Testis (tissue), 3 donors: Measurements from ENCODE around the gene PGA5. TPM values are rescaled to one million over a fixed set of nuclear protein-coding genes. Genes with fewer than 3 reads are reported as not detected.
A peak's percentile ranks its signal among the peaks of the same experiment; 100 is the strongest.

Experiments
- DNase-seq: peaks from one replicate; pipeline ENCODE4 v3.0.0-alpha.2; 2019
- H3K27ac ChIP-seq, 2 donors: fragments of 200-600 bp; sonication (generic); one replicate each; pipeline ENCODE4 v1.5.1; 2019
- H3K27me3 ChIP-seq: fragments of 200-600 bp; sonication (generic); one replicate; pipeline ENCODE4 v1.5.1; 2019
- H3K36me3 ChIP-seq: fragments of 200-600 bp; sonication (generic); one replicate; pipeline ENCODE4 v1.5.1; 2017; ENCODE audit warnings: low read depth; ENCODE audit errors: missing control alignments
- H3K4me1 ChIP-seq: fragments of 200-600 bp; sonication (generic); one replicate; pipeline ENCODE4 v1.5.1; 2019
- H3K4me3 ChIP-seq, 2 donors: fragments of 200-600 bp; sonication (generic); one replicate each; pipeline ENCODE4 v1.5.1; 2017 to 2019
- H3K9me3 ChIP-seq: fragments of 200-600 bp; sonication (generic); one replicate; pipeline ENCODE4 v1.5.1; 2017
- POLR2A ChIP-seq: fragments of 450-650 bp; IDR thresholded peaks from one replicate; pipeline ENCODE4 v1.6.1; 2017; ENCODE audit warnings: antibody characterized with exemption, mild to moderate bottlenecking, moderate library complexity
- WGBS, 2 donors: methylation state at CpG; one replicate each; pipeline ENCODE4 v1.1.5; 2018; 5-methylcytosine and 5-hydroxymethylcytosine counted together
- intact Hi-C: fragments of 100-400 bp; cut with DNase I; formaldehyde crosslinking; loops from one replicate; pipeline ENCODE4 v1.15.1; 2023; ENCODE audit warnings: low total_unique reads
- polyA plus RNA-seq: library from polyadenylated mRNA; stranded (reverse); fragments of 350-450 nt; fragmentation: Illumina TruSeq; extraction: RNeasy Lipid Tissue Mini Kit (QIAGEN cat#74804); gene quantifications from one replicate; pipeline ENCODE4 v1.2.3, GENCODE V29; 2014; ENCODE audit warnings: low read depth, low replicate concordance; ENCODE audit not compliant: insufficient read depth
- total RNA-seq, 2 donors: library from RNA; depleted of rRNA; stranded (reverse); fragments of >200 nt; gene quantifications; one replicate each; pipeline ENCODE4 v1.2.3, GENCODE V29; 2016
- TF ChIP-seq, protein P1 (sequence below), 3 experiments: fragments of 450-650 bp in 2 of 3; fragments of 200-600 bp in 1 of 3; sonication (generic) in 1 of 3; IDR thresholded peaks; one replicate each; pipeline ENCODE4 v1.5.1; 2016 to 2019; ENCODE audit warnings: antibody characterized with exemption in 3 of 3, mild to moderate bottlenecking in 2 of 3, moderate library complexity in 1 of 3

The PGA5 gene
- total and polyA plus RNA-seq, 3 donors from 2014 or later: 0.39 to 1.5 (median 0.43) TPM

DNA sequence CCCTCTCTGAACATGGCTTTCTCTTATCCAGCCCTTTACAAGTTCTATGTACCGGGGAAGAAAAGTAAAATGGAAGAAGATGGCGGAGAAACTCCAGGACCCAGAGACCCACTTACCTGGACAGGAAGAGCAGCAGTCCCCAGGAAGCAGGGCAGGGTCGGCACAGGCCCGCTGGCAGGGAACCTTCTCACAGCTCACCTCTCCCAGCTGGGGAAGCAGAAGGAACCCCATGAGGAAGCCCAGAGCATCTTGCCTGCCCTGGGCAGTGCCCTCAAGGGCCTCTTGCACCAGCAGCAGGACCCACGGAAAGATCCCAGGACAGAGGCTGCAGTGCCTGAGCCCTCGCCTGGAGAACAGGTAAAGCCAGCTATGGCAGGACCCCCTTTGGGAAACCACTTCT is 23.4 kb downstream of the PGA5 start:
- no peaks in the 10 kb centered on the region for H3K9me3 ChIP-seq
- H3K4me3 ChIP-seq: no peak overlapping the region
- WGBS, 2 donors: 93 to 97% methylated on average over 6 of the region's 6 CpGs
- DNase-seq: no peak
- no peaks in the 10 kb centered on the region for H3K4me1 ChIP-seq
- no peak for TF ChIP-seq POLR2A
- TF ChIP-seq, protein P1, sequence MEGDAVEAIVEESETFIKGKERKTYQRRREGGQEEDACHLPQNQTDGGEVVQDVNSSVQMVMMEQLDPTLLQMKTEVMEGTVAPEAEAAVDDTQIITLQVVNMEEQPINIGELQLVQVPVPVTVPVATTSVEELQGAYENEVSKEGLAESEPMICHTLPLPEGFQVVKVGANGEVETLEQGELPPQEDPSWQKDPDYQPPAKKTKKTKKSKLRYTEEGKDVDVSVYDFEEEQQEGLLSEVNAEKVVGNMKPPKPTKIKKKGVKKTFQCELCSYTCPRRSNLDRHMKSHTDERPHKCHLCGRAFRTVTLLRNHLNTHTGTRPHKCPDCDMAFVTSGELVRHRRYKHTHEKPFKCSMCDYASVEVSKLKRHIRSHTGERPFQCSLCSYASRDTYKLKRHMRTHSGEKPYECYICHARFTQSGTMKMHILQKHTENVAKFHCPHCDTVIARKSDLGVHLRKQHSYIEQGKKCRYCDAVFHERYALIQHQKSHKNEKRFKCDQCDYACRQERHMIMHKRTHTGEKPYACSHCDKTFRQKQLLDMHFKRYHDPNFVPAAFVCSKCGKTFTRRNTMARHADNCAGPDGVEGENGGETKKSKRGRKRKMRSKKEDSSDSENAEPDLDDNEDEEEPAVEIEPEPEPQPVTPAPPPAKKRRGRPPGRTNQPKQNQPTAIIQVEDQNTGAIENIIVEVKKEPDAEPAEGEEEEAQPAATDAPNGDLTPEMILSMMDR (IDR thresholded peaks at IDR 0.05): no peak
- no peaks in the 10 kb centered on the region for H3K27me3 ChIP-seq
- intact Hi-C loops: no loop called here
- H3K36me3 ChIP-seq: no peaks in the 10 kb centered on the region
- no peak overlapping the region for H3K27ac ChIP-seq

DNA sequence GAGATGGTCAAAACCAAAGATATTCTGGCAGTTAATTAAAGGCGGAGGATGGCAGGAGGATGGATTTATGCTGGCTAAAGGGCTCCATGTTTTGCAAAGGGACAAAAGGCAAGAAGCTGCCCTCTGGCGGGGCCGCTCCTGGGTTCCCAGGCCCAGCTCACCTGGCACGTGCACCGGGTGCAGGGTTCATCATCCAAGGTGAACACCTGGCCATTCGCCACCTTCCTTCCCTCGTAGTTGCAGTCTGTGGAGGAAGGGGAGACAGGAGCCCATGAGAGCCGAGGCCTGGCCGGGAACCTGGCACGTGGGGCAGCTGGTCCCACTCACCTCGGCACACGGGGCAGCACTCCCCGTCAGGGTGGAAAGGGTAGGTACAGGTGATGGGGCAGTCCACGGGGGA is 23.8 kb downstream of the PGA5 start:
- intact Hi-C loops: no loop called here
- H3K36me3 ChIP-seq: no peaks in the 10 kb centered on the region

DNA sequence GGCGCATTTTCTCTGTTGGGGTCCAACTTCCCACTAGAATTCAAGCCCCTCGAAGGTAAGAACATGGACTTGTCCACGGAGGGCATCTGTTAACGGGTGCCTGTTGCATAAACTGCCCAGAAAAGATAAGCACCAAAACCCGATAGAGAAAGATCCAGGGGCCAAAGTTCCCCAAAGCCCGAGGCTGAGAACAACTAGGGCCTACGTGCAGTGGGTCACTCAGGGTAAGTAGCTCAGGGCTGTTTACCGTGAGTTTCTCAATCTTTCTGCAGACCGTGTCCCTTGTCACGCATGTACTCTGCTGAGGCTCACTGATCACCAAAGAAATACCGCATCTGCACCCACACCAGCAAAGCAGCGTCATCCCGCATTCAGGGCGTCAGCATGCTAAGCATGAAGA is 24.4 kb downstream of the PGA5 start:
- H3K9me3 ChIP-seq: no peaks in the 10 kb centered on the region
- DNase-seq: no peak
- no peaks in the 10 kb centered on the region for H3K4me1 ChIP-seq
- TF ChIP-seq, protein P1 (IDR thresholded peaks at IDR 0.05): no peak
- TF ChIP-seq POLR2A: no peak
- H3K36me3 ChIP-seq: no peaks in the 10 kb centered on the region
- 94 to 97% methylated on average over 14 of the region's 14 CpGs for WGBS, 2 donors
- H3K27me3 ChIP-seq: no peaks in the 10 kb centered on the region
- no peak overlapping the region for H3K4me3 ChIP-seq
- H3K27ac ChIP-seq: no peak overlapping the region
- intact Hi-C loops: no loop called here

More for the DNA sequence above, 23.8 kb downstream of the PGA5 start:
- no peak overlapping the region for H3K4me3 ChIP-seq
- H3K27me3 ChIP-seq: no peaks in the 10 kb centered on the region
- WGBS, 2 donors: 90 to 91% methylated on average over 10 to 14 of the region's 14 CpGs
- no peaks in the 10 kb centered on the region for H3K4me1 ChIP-seq
- DNase-seq: no peak
- no peaks in the 10 kb centered on the region for H3K9me3 ChIP-seq
- no peak overlapping the region for H3K27ac ChIP-seq
- TF ChIP-seq, protein P1 (IDR thresholded peaks at IDR 0.05): no peak
- no peak for TF ChIP-seq POLR2A

DNA sequence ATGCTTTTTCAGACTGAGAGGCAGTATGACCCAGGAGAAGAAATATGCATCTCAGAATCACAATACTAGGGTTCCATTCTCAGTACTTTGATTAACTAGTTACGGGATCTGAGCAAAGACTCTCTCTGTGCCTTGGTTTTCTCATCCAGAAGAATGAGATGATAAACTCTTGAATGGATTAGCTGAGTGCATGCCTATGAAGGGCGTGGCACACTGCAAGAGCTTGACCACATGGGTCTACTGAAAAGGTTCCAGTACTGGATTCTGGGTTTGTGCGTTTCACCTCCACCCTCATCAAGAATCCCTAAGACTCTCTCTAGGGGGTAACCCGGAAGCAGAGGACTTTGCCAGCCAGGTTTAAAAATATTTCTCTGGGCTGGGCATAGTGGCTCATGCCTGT is 25.6 kb downstream of the PGA5 start:
- Histone ChIP-seq H3K27ac (no peak overlapping the region), H3K36me3 (no peaks in the 10 kb centered on the region), H3K4me3 (no peak overlapping the region), H3K9me3 (no peaks in the 10 kb centered on the region), H3K27me3 (no peaks in the 10 kb centered on the region), H3K4me1 (no peaks in the 10 kb centered on the region)
- WGBS, 2 donors: 90% methylated on average over 4 of the region's 4 CpGs
- TF ChIP-seq, protein P1 (IDR thresholded peaks at IDR 0.05): no peak
- no peak for TF ChIP-seq POLR2A
- no peak for DNase-seq
- intact Hi-C loops: no loop called here

DNA sequence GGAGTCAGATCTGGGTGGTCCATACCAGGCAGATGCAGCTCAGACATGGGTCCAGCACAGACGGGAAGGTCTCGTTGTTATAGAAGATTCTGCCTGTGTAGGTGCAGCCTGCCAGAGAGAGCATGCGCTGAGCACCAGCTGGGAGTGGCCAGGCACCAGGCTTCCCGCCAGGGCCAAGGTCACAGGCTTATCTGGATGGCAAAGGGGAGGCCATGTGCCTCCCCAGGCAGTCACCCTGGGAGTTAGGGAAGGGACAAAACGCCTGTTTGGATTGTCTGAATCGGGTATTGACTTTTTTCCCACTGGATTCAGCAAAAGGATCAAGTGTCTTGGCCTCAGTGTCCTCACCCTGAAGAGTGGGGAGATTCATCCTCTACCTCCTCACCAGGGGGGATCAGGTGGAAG is 26.5 kb downstream of the PGA5 start:
- intact Hi-C loops: no loop called here
- H3K36me3 ChIP-seq: no peaks in the 10 kb centered on the region
- 47 to 51% methylated on average over 6 of the region's 6 CpGs for WGBS, 2 donors
- TF ChIP-seq POLR2A: no peak
- TF ChIP-seq, protein P1 (IDR thresholded peaks at IDR 0.05): no peak
- peak; percentile 73 for DNase-seq
- H3K9me3 ChIP-seq: no peaks in the 10 kb centered on the region
- no peak overlapping the region for H3K4me3 ChIP-seq
- H3K27me3 ChIP-seq: no peaks in the 10 kb centered on the region
- H3K4me1 ChIP-seq: no peaks in the 10 kb centered on the region
- H3K27ac ChIP-seq: no peak overlapping the region
